KMS-11 (cell line): ENCODE results near the gene CKAP5.
"Not testable (repeated sequence)": the region's sequence is repeated elsewhere in the genome, so short reads cannot be mapped to it uniquely, and the experiment has no call there.

ENCODE experiments used
- H2AFZ ChIP-seq: fragments of 200-600 bp; sonication (generic); 2 replicates; pipeline ENCODE4 v1.6.1; 2016; ENCODE audit warnings: antibody characterized with exemption, mixed run types, low read depth
- H3K27ac ChIP-seq: fragments of 200-600 bp; sonication (generic); 2 replicates; pipeline ENCODE4 v1.6.1; 2016; ENCODE audit warnings: mild to moderate bottlenecking, mixed run types
- H3K27me3 ChIP-seq: fragments of 200-600 bp; sonication (generic); 2 replicates; pipeline ENCODE4 v1.6.1; 2017; ENCODE audit warnings: mild to moderate bottlenecking, low read depth, mixed run types, moderate library complexity; ENCODE audit not compliant: insufficient read depth
- H3K36me3 ChIP-seq: fragments of 200-600 bp; sonication (generic); 2 replicates; pipeline ENCODE4 v1.6.1; 2017; ENCODE audit warnings: mild to moderate bottlenecking, mixed run types; ENCODE audit not compliant: insufficient read depth
- H3K4me1 ChIP-seq: fragments of 200-600 bp; sonication (generic); 2 replicates; pipeline ENCODE4 v1.6.1; 2016; ENCODE audit warnings: mild to moderate bottlenecking, low read depth, mixed run types; ENCODE audit not compliant: poor library complexity, severe bottlenecking
- H3K4me2 ChIP-seq: fragments of 200-600 bp; sonication (generic); 2 replicates; pipeline ENCODE4 v1.7.0; 2016; ENCODE audit warnings: mild to moderate bottlenecking, mixed run types
- H3K4me3 ChIP-seq: fragments of 200-600 bp; sonication (generic); IDR thresholded peaks from 2 replicates; pipeline ENCODE4 v1.6.1; 2017; ENCODE audit warnings: low read depth, low read length, mixed read lengths; ENCODE audit not compliant: insufficient read depth
- H3K79me2 ChIP-seq: fragments of 200-600 bp; sonication (generic); 2 replicates; pipeline ENCODE4 v1.6.1; 2016; ENCODE audit warnings: low read depth, mixed run types; ENCODE audit not compliant: insufficient read depth
- H3K9ac ChIP-seq: fragments of 200-600 bp; sonication (generic); 2 replicates; pipeline ENCODE4 v1.6.1; 2016; ENCODE audit warnings: mild to moderate bottlenecking, mixed run types
- H4K20me1 ChIP-seq: fragments of 200-600 bp; sonication (generic); 2 replicates; pipeline ENCODE4 v1.6.1; 2016; ENCODE audit warnings: mild to moderate bottlenecking, mixed run types; ENCODE audit not compliant: insufficient read depth
- TF ChIP-seq, protein P1 (sequence below): fragments of 200-600 bp; sonication (generic); conservative IDR thresholded peaks from 2 replicates; pipeline ENCODE4 v1.6.1; 2017; ENCODE audit warnings: low read depth, mild to moderate bottlenecking, antibody characterized with exemption, low read length, moderate library complexity, mixed read lengths

Gene CKAP5

GRCh38 chr11:46721286-46721685 is 124.8 kb downstream of the CKAP5 start:
- Histone ChIP-seq H3K9ac (no peak overlapping the region), H3K27ac (no peak overlapping the region), H3K79me2 (no peaks in the 10 kb centered on the region), H3K36me3 (no peaks in the 10 kb centered on the region), H3K4me2 (no peak overlapping the region), H2AFZ (no peak overlapping the region), H3K27me3 (no peaks in the 10 kb centered on the region), H3K4me1 (peaks cover 4% of the 10 kb centered on the region), H4K20me1 (no peaks in the 10 kb centered on the region), H3K4me3 (no peak overlapping the region)
- TF ChIP-seq, protein P1, sequence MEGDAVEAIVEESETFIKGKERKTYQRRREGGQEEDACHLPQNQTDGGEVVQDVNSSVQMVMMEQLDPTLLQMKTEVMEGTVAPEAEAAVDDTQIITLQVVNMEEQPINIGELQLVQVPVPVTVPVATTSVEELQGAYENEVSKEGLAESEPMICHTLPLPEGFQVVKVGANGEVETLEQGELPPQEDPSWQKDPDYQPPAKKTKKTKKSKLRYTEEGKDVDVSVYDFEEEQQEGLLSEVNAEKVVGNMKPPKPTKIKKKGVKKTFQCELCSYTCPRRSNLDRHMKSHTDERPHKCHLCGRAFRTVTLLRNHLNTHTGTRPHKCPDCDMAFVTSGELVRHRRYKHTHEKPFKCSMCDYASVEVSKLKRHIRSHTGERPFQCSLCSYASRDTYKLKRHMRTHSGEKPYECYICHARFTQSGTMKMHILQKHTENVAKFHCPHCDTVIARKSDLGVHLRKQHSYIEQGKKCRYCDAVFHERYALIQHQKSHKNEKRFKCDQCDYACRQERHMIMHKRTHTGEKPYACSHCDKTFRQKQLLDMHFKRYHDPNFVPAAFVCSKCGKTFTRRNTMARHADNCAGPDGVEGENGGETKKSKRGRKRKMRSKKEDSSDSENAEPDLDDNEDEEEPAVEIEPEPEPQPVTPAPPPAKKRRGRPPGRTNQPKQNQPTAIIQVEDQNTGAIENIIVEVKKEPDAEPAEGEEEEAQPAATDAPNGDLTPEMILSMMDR: no peak

GRCh38 chr11:46719543-46720218 is 126.4 kb downstream of the CKAP5 start:
- Histone ChIP-seq H3K9ac (no peak overlapping the region), H2AFZ (no peak overlapping the region), H3K4me3 (no peak overlapping the region), H3K79me2 (no peaks in the 10 kb centered on the region), H3K4me1 (peaks cover 4% of the 10 kb centered on the region), H3K27ac (no peak overlapping the region), H3K27me3 (no peaks in the 10 kb centered on the region), H3K36me3 (no peaks in the 10 kb centered on the region), H4K20me1 (no peaks in the 10 kb centered on the region), H3K4me2 (no peak overlapping the region)
- TF ChIP-seq, protein P1: no peak

DNA sequence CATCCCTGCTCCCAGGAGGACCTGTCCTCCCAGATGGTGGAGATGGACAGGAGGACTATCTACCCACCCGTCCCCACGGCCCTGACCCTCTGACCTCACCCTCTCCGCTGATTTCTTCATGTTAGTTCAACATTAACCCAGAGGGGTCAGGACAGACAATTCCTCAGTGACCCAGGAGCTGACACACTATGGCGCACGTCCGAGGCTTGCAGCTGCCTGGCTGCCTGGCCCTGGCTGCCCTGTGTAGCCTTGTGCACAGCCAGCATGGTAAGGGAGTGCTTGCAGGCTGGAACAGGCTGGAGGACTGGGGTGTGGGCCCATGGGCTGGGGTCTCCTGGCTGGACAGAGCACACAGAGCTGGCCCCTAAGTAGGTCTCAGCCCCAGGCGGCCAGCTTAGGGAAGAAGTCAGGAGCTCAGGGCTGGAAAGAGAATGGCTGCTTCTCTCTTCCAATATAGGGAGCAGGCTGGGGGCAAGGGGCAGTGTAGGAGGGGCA is 127.0 kb downstream of the CKAP5 start, which contains the start of gene F2:
F2 (plus strand) TSS at position 166 of the 495 bp plus-strand sequence; CDS start at position 189, 23 bp downstream.
- Histone ChIP-seq H3K4me2 (no peak within 1 kb of the TSS), H3K27ac (no peak within 1 kb of the TSS), H3K4me3 (no peak within 1 kb of the TSS)

DNA sequence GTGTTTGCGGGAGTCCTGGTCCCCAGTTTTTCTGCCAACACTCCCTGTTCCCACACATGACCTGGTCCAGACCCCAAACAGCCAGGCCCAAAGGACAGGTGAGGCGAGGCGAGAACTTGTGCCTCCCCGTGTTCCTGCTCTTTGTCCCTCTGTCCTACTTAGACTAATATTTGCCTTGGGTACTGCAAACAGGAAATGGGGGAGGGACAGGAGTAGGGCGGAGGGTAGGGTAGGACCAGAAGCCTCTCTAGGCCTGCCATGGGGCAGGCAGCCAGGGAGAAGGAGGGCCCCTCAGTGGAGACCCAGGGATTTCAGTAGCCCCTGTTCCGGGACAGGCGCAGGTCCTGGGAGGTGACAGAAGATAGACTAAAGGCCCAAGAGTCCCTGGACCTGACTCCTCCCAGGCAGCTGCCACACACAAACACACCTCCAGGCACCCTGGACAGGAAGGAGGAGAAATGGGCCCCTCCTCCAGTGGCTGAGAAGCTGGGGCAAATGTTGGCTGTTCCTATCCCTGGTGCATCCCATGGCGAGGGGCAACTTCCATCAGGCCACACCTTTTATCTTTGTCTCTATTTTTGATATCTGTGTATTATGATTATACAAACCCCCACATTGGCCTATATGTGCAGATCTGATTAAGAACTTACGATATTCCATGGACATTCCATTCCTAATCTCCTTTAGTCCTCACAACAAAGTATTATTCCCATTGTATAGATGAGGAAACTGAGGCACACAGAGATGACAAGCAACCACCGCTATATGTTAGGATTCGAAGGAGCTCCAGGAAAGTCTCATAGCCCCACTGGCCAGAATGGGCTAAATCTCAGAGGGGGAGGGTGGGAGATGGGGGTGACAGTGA is 127.7 kb downstream of the CKAP5 start:
- Histone ChIP-seq H3K27ac (no peak overlapping the region), H2AFZ (peak overlapping the region; percentile 49; the same call in 1 of the 2 replicates), H3K27me3 (no peaks in the 10 kb centered on the region), H3K79me2 (no peaks in the 10 kb centered on the region), H3K9ac (no peak overlapping the region), H3K4me1 (peaks cover 4% of the 10 kb centered on the region), H3K4me2 (no peak overlapping the region), H3K36me3 (no peaks in the 10 kb centered on the region), H4K20me1 (no peaks in the 10 kb centered on the region), H3K4me3 (no peak overlapping the region)
- TF ChIP-seq, protein P1: no peak

More for the DNA sequence above, 127.0 kb downstream of the CKAP5 start, which contains the start of gene F2:
- H3K27me3 ChIP-seq: no peaks in the 10 kb centered on the region
- TF ChIP-seq, protein P1: no peak
- no peaks in the 10 kb centered on the region for H4K20me1 ChIP-seq
- H3K4me1 ChIP-seq: peaks cover 4% of the 10 kb centered on the region
- no peaks in the 10 kb centered on the region for H3K36me3 ChIP-seq
- no peaks in the 10 kb centered on the region for H3K79me2 ChIP-seq
- peak within 1 kb of the TSS; percentile 49; the same call in 1 of the 2 replicates for H2AFZ ChIP-seq
- H3K9ac ChIP-seq: no peak within 1 kb of the TSS

DNA sequence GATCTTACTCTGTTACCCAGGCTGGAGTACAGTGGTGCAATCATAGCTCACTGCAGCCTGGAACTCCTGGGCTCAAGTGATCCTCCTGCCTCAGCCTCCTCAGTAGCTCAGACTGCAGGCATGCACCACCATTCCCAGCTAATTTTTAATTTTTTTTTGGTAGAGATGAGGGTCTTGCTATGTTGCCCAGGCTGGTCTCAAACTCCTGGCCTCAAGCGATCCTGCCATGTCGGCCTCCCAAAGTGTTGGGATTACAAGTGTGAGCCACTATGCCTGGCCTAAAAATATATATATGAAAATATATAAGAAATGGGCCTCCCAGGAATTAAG is 128.3 kb downstream of the CKAP5 start:
- not testable (repeated sequence) for H3K4me2 ChIP-seq, H3K27me3 ChIP-seq, H2AFZ ChIP-seq, H4K20me1 ChIP-seq, H3K36me3 ChIP-seq, H3K27ac ChIP-seq, H3K79me2 ChIP-seq, H3K9ac ChIP-seq, H3K4me1 ChIP-seq, H3K4me3 ChIP-seq
